T-helper 17 cell (primary cell): ENCODE measurements around the gene C4B. TPM values are rescaled to one million over a fixed set of nuclear protein-coding genes. Genes with fewer than 3 reads are reported as not detected.

Source experiments
- ATAC-seq: fragments of 150-1000 bp; cut with Tn5 transposase; 2 replicates; pipeline ENCODE4 v1.10.0; 2021; ENCODE audit warnings: mild to moderate bottlenecking, moderate library complexity
- DNase-seq, 3 donors: peaks; one replicate each; pipeline versions ENCODE4 v3.0.0 to v3.0.0-alpha.2; 2020 to 2021
- H3K9me3 ChIP-seq: one replicate; pipeline ENCODE4 v1.7.0; 2013; ENCODE audit warnings: low read length, mild to moderate bottlenecking; ENCODE audit not compliant: control insufficient read depth, poor library complexity, severe bottlenecking
- H3K27ac Mint-ChIP-seq: one replicate; pipeline ENCODE4 v1.8.0; 2022; ENCODE audit warnings: mild to moderate bottlenecking, moderate library complexity, mixed read lengths
- H3K27me3 Mint-ChIP-seq: one replicate; pipeline ENCODE4 v1.8.0; 2022; ENCODE audit warnings: mixed read lengths
- H3K36me3 Mint-ChIP-seq: one replicate; pipeline ENCODE4 v1.8.0; 2022; ENCODE audit warnings: low read depth, mixed read lengths
- H3K4me1 Mint-ChIP-seq: one replicate; pipeline ENCODE4 v1.8.0; 2022; ENCODE audit warnings: mild to moderate bottlenecking, mixed read lengths
- H3K4me3 Mint-ChIP-seq: one replicate; pipeline ENCODE4 v1.8.0; 2022; ENCODE audit warnings: mild to moderate bottlenecking, moderate library complexity, mixed read lengths
- total RNA-seq, 4 donors: library from RNA in 2 of 4; stranded (reverse) in 2 of 4; gene quantifications; one replicate each; pipeline ENCODE4 v1.2.3 and lab custom pipeline; 2022 to 2026

C4B gene
- total RNA-seq, 2 donors from 2014 or later = 2.2 to 3.7 TPM

DNA sequence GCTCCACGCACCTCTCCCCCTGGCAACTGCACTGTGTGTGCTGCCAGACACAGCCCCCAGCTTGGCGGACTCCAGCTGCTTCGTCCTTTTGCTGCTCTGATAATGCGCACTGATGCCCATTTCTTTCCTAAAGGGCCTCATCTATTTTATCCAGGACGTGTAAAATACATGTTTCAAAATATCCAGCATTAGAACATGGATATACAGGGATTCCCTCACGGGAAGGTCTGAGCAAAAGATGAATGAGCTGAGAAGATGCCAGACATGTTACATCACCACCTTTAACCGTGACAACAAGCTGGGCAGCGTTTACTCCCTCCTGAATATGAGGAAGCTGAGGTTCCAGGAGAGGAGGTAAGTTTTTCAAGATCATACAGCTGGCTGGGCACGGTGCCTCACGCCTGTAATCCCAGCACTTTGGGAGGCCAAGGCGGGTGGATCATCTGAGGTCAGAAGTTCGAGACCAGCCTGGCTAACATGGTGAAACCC, 61.8 kb downstream of the C4B start:
- no peak overlapping the region for H3K27ac Mint-ChIP-seq
- DNase-seq (no peak), ATAC-seq (no peak)
- H3K4me3 Mint-ChIP-seq = no peak overlapping the region
- H3K9me3 ChIP-seq = no peaks in the 10 kb centered on the region
- peaks cover 22% of the 10 kb centered on the region for H3K27me3 Mint-ChIP-seq
- H3K4me1 Mint-ChIP-seq = peaks cover 5% of the 10 kb centered on the region
- peaks cover 7% of the 10 kb centered on the region for H3K36me3 Mint-ChIP-seq

DNA sequence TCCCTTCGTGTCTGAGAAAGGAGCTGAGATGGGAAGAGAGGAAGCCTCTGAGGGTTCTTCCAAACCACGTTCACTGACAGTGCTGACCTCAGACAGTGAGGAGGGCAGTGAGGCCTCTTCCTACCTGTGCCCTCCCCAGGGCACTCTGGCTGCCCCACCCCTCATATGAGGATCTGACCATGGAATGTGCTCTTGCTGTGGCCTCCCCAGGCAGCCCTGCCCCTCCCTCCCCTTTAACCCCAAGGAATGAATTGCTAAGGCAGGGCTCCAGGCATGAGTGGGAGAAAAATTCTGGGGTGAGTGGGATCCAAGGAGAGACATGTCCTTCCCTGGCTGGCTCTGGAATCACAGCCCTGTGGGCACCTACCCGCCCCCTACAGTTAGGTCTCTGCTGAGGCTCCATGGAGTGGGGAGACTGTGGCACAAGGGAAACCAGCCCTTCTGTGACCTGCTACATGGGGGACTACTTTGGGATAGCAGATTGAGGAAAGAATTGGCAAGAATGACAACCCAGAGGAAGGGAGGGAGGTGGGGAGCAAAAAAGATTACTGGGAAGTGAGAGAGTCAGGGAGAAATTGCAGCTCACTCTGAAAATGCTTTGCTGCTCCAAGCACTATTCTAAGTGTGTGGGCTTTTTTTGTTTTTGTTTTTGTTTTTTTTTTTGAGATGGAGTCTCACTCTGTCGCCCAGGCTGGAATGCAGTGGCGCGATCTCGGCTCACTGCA, 65.1 kb downstream of the C4B start:
- Mint-ChIP-seq H3K4me3 (no peak overlapping the region), H3K27ac (peak overlapping the region; percentile 1), H3K4me1 (peaks cover 2% of the 10 kb centered on the region), H3K27me3 (peaks cover 45% of the 10 kb centered on the region), H3K36me3 (peaks cover 9% of the 10 kb centered on the region)
- DNase-seq = no peak
- H3K9me3 ChIP-seq = no peaks in the 10 kb centered on the region
- no peak for ATAC-seq

DNA sequence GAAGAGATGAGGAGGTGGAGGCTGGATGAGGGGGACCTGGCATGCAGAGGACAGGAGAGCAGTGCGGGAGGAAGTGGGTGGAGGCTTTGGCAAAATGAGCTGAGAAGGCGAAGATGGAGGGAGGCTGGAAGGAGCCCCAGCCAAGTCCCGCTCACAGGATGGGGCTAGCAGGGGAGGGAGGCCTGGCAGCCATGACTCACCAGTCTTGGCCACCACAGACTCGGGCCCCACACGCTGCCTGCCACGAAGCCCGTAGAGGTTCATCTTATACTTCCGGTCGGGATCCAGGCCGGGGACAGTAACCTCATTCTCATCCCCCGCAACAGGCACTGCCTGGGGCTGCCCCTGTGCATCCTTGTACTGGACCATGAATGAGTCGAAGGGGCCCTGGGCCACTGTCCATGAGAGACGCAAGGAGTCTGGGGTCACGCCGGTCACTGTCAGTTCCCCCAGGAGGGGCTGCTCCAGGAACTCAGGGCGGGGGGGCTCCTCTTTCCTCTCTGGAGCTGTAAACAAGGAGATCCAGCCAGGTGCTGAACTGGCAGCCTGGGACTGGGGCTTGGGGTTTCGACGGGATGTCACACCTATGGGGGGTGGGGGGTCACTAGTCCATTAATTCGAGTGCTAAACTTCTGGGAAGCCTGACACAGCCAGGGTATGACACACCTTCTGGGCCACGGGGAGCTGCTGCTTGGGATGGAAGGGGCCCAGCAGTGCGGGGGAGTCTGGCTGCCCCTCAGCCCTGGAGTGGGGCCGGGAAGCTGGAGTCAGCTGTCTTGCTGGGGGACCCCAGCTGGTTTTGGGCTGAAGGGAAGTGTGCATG, 66.8 kb downstream of the C4B start:
- Mint-ChIP-seq H3K27me3 (peaks cover 50% of the 10 kb centered on the region), H3K36me3 (peaks cover 5% of the 10 kb centered on the region), H3K4me3 (no peak overlapping the region), H3K4me1 (peaks cover 2% of the 10 kb centered on the region), H3K27ac (no peak overlapping the region)
- DNase-seq = no peak
- ATAC-seq = no peak
- H3K9me3 ChIP-seq = no peaks in the 10 kb centered on the region

DNA sequence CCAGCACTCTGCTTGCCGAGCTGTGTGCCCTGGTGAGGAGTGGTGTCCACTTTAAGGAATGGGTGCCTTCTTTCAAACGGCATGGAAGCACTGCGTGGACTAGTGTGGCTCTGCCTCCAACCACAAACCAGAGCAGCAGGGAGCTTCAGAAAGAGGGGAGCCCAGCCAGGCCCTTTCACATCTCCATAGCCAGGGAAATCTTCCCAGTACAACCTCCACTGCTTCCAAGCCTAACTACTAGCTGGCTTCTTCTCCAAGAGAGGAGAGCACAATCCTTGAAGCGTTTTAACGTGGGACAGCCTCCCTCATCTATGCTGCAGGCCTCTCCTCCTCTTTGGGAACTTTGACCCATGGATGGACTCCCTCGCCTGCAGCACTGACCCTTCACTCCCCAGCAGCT, 67.9 kb downstream of the C4B start:
- DNase-seq = no peak
- H3K27ac Mint-ChIP-seq = no peak overlapping the region
- peaks cover 7% of the 10 kb centered on the region for H3K4me1 Mint-ChIP-seq
- no peaks in the 10 kb centered on the region for H3K9me3 ChIP-seq
- H3K36me3 Mint-ChIP-seq = peaks cover 5% of the 10 kb centered on the region
- no peak for ATAC-seq
- H3K4me3 Mint-ChIP-seq = no peak overlapping the region
- H3K27me3 Mint-ChIP-seq = peaks cover 57% of the 10 kb centered on the region

DNA sequence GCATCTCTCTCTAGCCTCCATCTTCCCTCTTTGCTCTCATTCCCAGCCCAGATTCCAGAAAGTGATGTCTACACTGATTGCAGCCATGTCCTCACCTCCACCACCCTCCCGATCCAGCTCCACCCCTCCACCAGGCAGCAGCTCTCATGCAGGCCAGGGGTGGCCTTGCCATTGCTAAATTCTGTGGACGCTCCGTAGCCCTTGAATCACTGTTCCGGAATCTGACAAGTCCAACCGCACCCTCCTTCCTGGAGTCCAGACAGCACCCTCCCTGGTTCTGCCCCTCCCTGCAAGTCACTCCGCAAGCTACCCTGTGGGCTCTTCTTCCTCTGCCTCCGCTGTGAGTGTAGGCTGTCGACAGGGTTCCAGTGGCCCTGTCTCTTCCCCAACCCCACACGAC, 68.3 kb downstream of the C4B start:
- no peak for DNase-seq
- Mint-ChIP-seq H3K36me3 (peaks cover 5% of the 10 kb centered on the region), H3K27ac (no peak overlapping the region), H3K27me3 (peaks cover 57% of the 10 kb centered on the region), H3K4me1 (peaks cover 7% of the 10 kb centered on the region), H3K4me3 (peak overlapping the region; percentile 43)
- no peak for ATAC-seq
- no peaks in the 10 kb centered on the region for H3K9me3 ChIP-seq

DNA sequence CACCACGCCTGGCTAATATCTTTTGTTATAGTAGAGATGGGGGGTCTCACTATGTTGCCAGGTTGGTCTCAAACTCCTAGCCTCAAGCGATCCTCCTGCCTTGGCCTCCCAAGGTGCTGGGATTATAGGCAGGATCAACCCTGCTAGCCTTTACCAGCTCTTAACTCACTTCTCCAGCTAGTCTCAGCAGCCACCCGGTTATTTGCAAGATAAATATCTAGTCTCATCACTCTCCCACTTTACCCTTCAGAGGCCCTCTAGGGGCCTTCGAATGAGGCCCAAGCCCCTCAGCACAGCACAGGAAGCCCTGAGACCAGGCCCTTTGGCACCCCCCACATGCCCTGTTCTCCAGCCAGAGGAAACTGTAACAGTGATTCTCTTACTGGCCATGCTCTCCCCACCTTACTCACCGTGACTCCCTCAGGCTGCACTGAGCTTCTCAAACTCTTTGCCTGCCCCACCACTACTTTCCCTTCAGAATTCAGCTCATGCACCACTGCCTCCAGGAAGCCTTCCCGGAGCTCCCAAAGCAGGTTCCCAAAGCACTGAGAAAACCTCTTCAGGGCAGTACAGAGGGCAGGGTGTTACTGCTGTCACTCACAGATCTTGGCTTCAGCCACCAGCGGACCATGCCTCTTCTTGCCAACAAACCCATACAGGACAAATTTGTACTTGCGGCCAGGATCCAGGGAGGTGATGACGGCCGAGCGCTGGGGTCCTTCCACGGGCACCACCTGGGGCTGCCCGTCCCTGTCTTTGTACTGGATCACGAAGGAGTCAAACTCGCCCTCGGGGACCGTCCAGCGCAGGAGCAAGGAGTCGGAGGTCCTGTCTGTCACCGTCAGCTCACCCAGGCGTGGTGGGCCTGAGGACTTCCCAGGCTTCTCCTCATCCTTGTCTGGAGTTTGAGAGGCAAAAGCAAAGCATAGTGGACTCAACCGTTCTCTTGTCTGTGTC, 69.5 kb downstream of the C4B start:
- Mint-ChIP-seq H3K27me3 (peaks cover 59% of the 10 kb centered on the region), H3K4me1 (peaks cover 7% of the 10 kb centered on the region), H3K27ac (no peak overlapping the region), H3K4me3 (no peak overlapping the region), H3K36me3 (peaks cover 5% of the 10 kb centered on the region)
- DNase-seq (no peak), ATAC-seq (no peak)
- no peaks in the 10 kb centered on the region for H3K9me3 ChIP-seq

DNA sequence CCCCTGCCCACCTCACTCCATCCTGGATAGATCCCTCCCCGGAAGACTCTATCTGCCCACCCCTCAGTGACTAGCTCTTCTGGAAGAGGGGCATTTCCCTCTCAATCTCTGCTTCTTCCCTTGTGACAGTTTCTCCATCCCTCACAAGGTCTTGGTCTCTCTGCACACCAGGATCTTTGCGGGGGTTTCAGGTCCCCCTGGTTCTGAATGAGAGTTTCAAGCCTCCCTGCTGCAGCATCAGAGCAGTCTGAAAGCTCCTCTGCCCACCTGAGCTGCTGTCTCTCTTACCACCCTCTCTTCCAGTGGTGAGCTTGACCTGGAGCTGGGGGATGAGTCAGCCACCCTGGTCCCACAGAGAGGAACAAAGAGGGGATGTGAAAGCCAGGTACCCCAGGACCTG, 70.2 kb downstream of the C4B start:
- no peak for DNase-seq
- peaks cover 5% of the 10 kb centered on the region for H3K36me3 Mint-ChIP-seq
- H3K27me3 Mint-ChIP-seq = peaks cover 64% of the 10 kb centered on the region
- no peak overlapping the region for H3K27ac Mint-ChIP-seq
- no peaks in the 10 kb centered on the region for H3K9me3 ChIP-seq
- peaks cover 7% of the 10 kb centered on the region for H3K4me1 Mint-ChIP-seq
- H3K4me3 Mint-ChIP-seq = no peak overlapping the region
- ATAC-seq = no peak

Other genes with a start within 250 kb of the C4B start
- 1 to 10 TPM; 2.8 to 2.9 TPM for gene VWA7, start 237.5 kb upstream of the C4B start, total RNA-seq
- 10 to 100 TPM; 58.0 to 73.7 TPM for gene VARS1, start 219.0 kb upstream of the C4B start, total RNA-seq
- 10 to 100 TPM; 20.9 to 22.5 TPM for gene LSM2, start 207.8 kb upstream of the C4B start, total RNA-seq
- 1 to 10 TPM; 3.4 to 3.5 TPM for gene HSPA1L, start 199.5 kb upstream of the C4B start, total RNA-seq
- gene HSPA1A, start 199.3 kb upstream of the C4B start, total RNA-seq = 10 to 100 TPM; 15.1 to 20.2 TPM
- 10 to 100 TPM; 18.0 to 20.5 TPM for gene HSPA1B, start 187.1 kb upstream of the C4B start, total RNA-seq
- 10 to 100 TPM; 27.1 to 29.6 TPM for gene NEU1, start 152.0 kb upstream of the C4B start, total RNA-seq
- gene SLC44A4, start 135.8 kb upstream of the C4B start, total RNA-seq = under 1 TPM; 0.10 to 0.13 TPM
- gene EHMT2, start 117.1 kb upstream of the C4B start, total RNA-seq = 10 to 100 TPM; 40.4 to 46.2 TPM
- under 1 TPM; 0.50 to 0.96 TPM for gene ZBTB12, start 112.7 kb upstream of the C4B start, total RNA-seq
- 1 to 10 TPM in 1 of 2 donors, not detected in 1; 2.1 TPM for gene C2, start 87.1 kb upstream of the C4B start, total RNA-seq
- gene CFB, start 68.7 kb upstream of the C4B start, total RNA-seq = under 1 TPM in 1 of 2 donors, not detected in 1; 0.65 TPM
- gene NELFE, start 55.8 kb upstream of the C4B start, total RNA-seq = 10 to 100 TPM; 45.8 to 46.2 TPM
- gene SKIC2, start 55.6 kb upstream of the C4B start, total RNA-seq = 10 to 100 TPM; 85.5 to 94.5 TPM
- gene DXO, start 42.7 kb upstream of the C4B start, total RNA-seq = 10 to 100 TPM; 31.9 to 35.0 TPM
- gene C4A, start 32.7 kb upstream of the C4B start, total RNA-seq = 1 to 10 TPM; 3.8 to 5.4 TPM
- under 1 TPM; 0.35 to 0.76 TPM for gene CYP21A2, start 23.6 kb downstream of the C4B start, total RNA-seq
- 10 to 100 TPM in 1 of 2 donors, 1 to 10 TPM in 1; 7.3 to 11.4 TPM for gene TNXB, start 94.5 kb downstream of the C4B start, total RNA-seq
- gene ATF6B, start 113.5 kb downstream of the C4B start, total RNA-seq = 100 to 1,000 TPM; 107 to 117 TPM
- 1 to 10 TPM; 1.5 to 1.6 TPM for gene FKBPL, start 115.5 kb downstream of the C4B start, total RNA-seq
- under 1 TPM; 0.35 to 0.50 TPM for gene PRRT1, start 137.1 kb downstream of the C4B start, total RNA-seq
- gene PPT2, start 139.3 kb downstream of the C4B start, total RNA-seq = 1 to 10 TPM; 8.1 to 9.2 TPM
- 1 to 10 TPM; 9.6 to 9.7 TPM for gene EGFL8, start 149.8 kb downstream of the C4B start, total RNA-seq
- gene AGPAT1, start 161.3 kb downstream of the C4B start, total RNA-seq = 10 to 100 TPM; 22.7 to 54.2 TPM
- gene RNF5, start 163.6 kb downstream of the C4B start, total RNA-seq = 10 to 100 TPM; 20.9 to 30.0 TPM
- 10 to 100 TPM; 22.2 to 27.4 TPM for gene AGER, start 169.5 kb downstream of the C4B start, total RNA-seq
- gene PBX2, start 175.4 kb downstream of the C4B start, total RNA-seq = 100 to 1,000 TPM; 103 to 110 TPM
- 100 to 1,000 TPM; 268 to 291 TPM for gene GPSM3, start 177.8 kb downstream of the C4B start, total RNA-seq
- 1 to 10 TPM in 1 of 2 donors, under 1 TPM in 1; 0.60 to 1.0 TPM for gene NOTCH4, start 209.3 kb downstream of the C4B start, total RNA-seq